Epithelial cell of esophagus (primary cell): ENCODE measurements around the gene RPL10.

ENCODE experiments used
- DNase-seq: peaks from one replicate; pipeline ENCODE4 v3.0.0; 2010; ENCODE audit warnings: low read depth
- H3K4me3 ChIP-seq: 2 replicates; pipeline ENCODE4 v1.5.1; 2011; ENCODE audit warnings: mild to moderate bottlenecking, low read length, control low read depth
- TF ChIP-seq, protein P1 (sequence below): IDR thresholded peaks from 2 replicates; pipeline ENCODE4 v1.5.1; 2011; ENCODE audit warnings: low read depth, mild to moderate bottlenecking, low read length, control low read depth, inconsistent platforms; ENCODE audit not compliant: insufficient read depth; ENCODE audit errors: missing control alignments

The RPL10 gene

DNA sequence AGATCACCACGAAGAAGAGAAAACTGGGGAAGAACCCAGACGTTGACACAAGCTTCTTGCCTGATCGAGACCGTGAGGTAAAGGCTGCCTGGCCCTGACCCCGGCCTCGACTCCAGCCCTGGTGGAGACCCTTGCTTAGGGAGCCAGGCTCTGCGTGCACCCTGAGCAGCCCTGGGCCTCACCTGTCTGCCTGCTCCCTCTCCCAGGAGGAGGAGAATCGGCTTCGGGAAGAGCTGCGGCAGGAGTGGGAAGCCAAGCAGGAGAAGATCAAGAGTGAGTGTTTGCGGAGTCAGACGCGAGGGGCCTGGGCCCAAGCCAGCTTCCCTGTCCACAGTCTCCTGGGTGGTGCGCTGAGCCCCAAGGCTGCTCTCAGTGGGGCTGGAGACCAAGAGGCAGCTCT, 50.3 kb downstream of the RPL10 start:
- no peak overlapping the region for H3K4me3 ChIP-seq
- no peak for DNase-seq
- TF ChIP-seq, protein P1, sequence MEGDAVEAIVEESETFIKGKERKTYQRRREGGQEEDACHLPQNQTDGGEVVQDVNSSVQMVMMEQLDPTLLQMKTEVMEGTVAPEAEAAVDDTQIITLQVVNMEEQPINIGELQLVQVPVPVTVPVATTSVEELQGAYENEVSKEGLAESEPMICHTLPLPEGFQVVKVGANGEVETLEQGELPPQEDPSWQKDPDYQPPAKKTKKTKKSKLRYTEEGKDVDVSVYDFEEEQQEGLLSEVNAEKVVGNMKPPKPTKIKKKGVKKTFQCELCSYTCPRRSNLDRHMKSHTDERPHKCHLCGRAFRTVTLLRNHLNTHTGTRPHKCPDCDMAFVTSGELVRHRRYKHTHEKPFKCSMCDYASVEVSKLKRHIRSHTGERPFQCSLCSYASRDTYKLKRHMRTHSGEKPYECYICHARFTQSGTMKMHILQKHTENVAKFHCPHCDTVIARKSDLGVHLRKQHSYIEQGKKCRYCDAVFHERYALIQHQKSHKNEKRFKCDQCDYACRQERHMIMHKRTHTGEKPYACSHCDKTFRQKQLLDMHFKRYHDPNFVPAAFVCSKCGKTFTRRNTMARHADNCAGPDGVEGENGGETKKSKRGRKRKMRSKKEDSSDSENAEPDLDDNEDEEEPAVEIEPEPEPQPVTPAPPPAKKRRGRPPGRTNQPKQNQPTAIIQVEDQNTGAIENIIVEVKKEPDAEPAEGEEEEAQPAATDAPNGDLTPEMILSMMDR = no peak

DNA sequence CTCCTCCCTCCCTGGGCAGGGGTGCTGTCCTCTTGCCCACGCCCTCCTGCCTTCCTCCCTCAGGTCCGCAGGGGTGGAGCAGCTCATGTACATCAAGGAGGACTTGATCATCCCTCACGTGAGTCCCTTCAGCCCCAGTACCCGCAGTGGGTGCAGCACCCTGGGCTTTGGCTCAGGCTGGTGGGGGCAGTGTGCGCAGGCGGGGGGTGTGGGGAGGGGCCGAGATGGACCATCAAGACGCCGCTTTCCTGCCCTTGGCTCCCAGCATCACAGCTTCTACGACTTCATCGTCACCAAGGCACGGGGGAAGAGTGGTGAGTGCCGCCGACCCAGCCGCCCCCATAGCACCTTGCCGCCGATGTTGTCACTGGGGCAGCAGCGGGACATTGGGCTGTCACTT, 51.4 kb downstream of the RPL10 start:
- no peak for DNase-seq
- TF ChIP-seq, protein P1 = no peak
- H3K4me3 ChIP-seq = no peak overlapping the region

DNA sequence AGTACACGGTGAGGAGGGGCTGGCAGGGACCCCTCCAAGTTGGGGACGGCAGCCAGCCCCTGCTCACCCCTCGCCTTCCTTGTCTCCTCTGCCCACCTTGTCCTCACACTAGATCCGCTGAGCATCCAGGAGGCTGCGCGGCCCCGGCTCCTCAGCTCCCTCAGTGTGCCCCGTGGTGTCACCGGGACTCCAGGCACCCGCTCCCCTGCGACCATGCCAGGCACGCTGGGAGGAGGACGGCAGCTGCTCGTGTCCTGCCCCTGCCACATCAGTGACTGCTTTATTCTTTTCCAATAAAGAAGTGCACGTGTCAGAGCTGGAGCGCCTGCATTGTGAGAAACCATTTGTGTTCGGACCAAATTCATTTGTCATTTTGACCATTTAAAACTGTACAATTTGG, 52.1 kb downstream of the RPL10 start:
- DNase-seq = no peak
- no peak overlapping the region for H3K4me3 ChIP-seq

More for the DNA sequence above, 52.1 kb downstream of the RPL10 start:
- TF ChIP-seq, protein P1 = no peak
